PFSK-1 (cell line): ENCODE measurements around the gene DCAF11.

Experiments
- FOXP2 ChIP-seq: optimal IDR thresholded peaks from 2 replicates; pipeline ENCODE3; 2011; ENCODE audit warnings: borderline replicate concordance, control low read depth, inconsistent platforms; ENCODE audit not compliant: insufficient read depth; ENCODE audit errors: extremely low read length, extremely low read depth
- POLR2AphosphoS5 ChIP-seq: IDR thresholded peaks from 2 replicates; pipeline ENCODE4 v1.6.1; 2012; ENCODE audit warnings: low read depth, mild to moderate bottlenecking, control low read depth, low read length, moderate library complexity

- TF ChIP-seq POLR2AphosphoS5: no peak
- no peak for TF ChIP-seq FOXP2
Measured at GRCh38 chr14:24130380-24130716, 15.8 kb downstream of the DCAF11 start, which contains the start of gene FITM1.
